ENCODE data around the gene DLAT.
A peak's percentile ranks its signal among the peaks of the same experiment; 100 is the strongest.

DNA sequence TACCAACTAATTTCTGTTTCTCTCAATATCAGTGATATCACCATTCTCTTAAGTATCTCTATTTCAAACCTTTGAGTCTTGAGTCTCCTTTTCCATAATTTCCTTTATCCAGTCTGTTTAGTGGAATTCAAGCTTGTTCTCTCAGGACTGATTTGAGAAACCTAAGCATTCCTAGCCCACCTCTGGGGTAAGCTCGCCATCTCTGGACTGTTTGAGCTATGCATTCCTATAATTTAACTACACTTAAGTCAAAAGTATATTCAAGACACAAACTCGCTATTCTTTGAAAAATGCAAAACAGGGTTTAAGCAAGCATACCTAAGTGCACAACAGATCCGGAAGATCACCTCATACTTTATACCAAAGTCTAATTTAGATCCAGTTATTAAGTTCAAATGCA, 2.1 kb upstream of the DLAT start:
- TF ChIP-seq EZH2phosphoT487 (IDR thresholded peaks at IDR 0.05; ENCODE audit: unreplicated experiment) = no peak
- TF ChIP-seq, protein P1, sequence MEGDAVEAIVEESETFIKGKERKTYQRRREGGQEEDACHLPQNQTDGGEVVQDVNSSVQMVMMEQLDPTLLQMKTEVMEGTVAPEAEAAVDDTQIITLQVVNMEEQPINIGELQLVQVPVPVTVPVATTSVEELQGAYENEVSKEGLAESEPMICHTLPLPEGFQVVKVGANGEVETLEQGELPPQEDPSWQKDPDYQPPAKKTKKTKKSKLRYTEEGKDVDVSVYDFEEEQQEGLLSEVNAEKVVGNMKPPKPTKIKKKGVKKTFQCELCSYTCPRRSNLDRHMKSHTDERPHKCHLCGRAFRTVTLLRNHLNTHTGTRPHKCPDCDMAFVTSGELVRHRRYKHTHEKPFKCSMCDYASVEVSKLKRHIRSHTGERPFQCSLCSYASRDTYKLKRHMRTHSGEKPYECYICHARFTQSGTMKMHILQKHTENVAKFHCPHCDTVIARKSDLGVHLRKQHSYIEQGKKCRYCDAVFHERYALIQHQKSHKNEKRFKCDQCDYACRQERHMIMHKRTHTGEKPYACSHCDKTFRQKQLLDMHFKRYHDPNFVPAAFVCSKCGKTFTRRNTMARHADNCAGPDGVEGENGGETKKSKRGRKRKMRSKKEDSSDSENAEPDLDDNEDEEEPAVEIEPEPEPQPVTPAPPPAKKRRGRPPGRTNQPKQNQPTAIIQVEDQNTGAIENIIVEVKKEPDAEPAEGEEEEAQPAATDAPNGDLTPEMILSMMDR (conservative IDR thresholded peaks at IDR 0.05; ENCODE audit: low read depth in 2 of 2) = 0 out of 4 replicates have a peak, but pooled peaks of 1 of the 2 experiments have one; percentile 9
- no peak for TF ChIP-seq CREB1 (CRISPR knock-in tag; IDR thresholded peaks at IDR 0.05; ENCODE audit: low read depth)
- TF ChIP-seq, protein P2, sequence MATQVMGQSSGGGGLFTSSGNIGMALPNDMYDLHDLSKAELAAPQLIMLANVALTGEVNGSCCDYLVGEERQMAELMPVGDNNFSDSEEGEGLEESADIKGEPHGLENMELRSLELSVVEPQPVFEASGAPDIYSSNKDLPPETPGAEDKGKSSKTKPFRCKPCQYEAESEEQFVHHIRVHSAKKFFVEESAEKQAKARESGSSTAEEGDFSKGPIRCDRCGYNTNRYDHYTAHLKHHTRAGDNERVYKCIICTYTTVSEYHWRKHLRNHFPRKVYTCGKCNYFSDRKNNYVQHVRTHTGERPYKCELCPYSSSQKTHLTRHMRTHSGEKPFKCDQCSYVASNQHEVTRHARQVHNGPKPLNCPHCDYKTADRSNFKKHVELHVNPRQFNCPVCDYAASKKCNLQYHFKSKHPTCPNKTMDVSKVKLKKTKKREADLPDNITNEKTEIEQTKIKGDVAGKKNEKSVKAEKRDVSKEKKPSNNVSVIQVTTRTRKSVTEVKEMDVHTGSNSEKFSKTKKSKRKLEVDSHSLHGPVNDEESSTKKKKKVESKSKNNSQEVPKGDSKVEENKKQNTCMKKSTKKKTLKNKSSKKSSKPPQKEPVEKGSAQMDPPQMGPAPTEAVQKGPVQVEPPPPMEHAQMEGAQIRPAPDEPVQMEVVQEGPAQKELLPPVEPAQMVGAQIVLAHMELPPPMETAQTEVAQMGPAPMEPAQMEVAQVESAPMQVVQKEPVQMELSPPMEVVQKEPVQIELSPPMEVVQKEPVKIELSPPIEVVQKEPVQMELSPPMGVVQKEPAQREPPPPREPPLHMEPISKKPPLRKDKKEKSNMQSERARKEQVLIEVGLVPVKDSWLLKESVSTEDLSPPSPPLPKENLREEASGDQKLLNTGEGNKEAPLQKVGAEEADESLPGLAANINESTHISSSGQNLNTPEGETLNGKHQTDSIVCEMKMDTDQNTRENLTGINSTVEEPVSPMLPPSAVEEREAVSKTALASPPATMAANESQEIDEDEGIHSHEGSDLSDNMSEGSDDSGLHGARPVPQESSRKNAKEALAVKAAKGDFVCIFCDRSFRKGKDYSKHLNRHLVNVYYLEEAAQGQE (IDR thresholded peaks at IDR 0.05; ENCODE audit: unreplicated experiment) = no peak
- no peak for TF ChIP-seq EZH2 (IDR thresholded peaks at IDR 0.05; ENCODE audit: low read depth, unreplicated experiment)
- TF ChIP-seq ZNF331 (CRISPR knock-in tag; IDR thresholded peaks at IDR 0.05; ENCODE audit: low read depth) = no peak
- TF ChIP-seq NANOG (IDR thresholded peaks at IDR 0.05; ENCODE audit: borderline replicate concordance) = no peak
